Dendritic cell treated with granulocyte-macrophage colony-stimulating factor and Interleukin-4, amounts not matched to agents 40 ng/mL and 50 ng/mL, for 4 days (primary cell): ENCODE data around the gene CACNB2.
A peak's percentile ranks its signal among the peaks of the same experiment; 100 is the strongest.

ENCODE experiments used
- H3K27ac Mint-ChIP-seq: one replicate; pipeline ENCODE4 v1.8.0; 2022; ENCODE audit warnings: mild to moderate bottlenecking, mixed read lengths
- H3K27me3 Mint-ChIP-seq: one replicate; pipeline ENCODE4 v1.8.0; 2022; ENCODE audit warnings: mild to moderate bottlenecking, mixed read lengths
- H3K36me3 Mint-ChIP-seq: one replicate; pipeline ENCODE4 v1.8.0; 2022; ENCODE audit warnings: low read depth, mixed read lengths
- H3K4me1 Mint-ChIP-seq: one replicate; pipeline ENCODE4 v1.8.0; 2022; ENCODE audit warnings: low read depth, mixed read lengths
- H3K4me3 Mint-ChIP-seq: one replicate; pipeline ENCODE4 v1.8.0; 2022; ENCODE audit warnings: mild to moderate bottlenecking, moderate library complexity, mixed read lengths
- H3K9me3 Mint-ChIP-seq: one replicate; pipeline ENCODE4 v1.8.0; 2022; ENCODE audit warnings: mixed read lengths
- intact Hi-C: fragments of 100-400 bp; cut with micrococcal nuclease; formaldehyde crosslinking; loops from one replicate; pipeline ENCODE4 v1.15.0; 2022

CACNB2 gene

GRCh38 chr10:18140149-18140956 lies at the start of gene CACNB2:
Gene CACNB2, plus strand, starts transcription at chr10:18140424.
- Mint-ChIP-seq H3K9me3 (no peaks in the 10 kb centered on the region), H3K27me3 (peaks cover 49% of the 10 kb centered on the region), H3K36me3 (no peaks in the 10 kb centered on the region), H3K27ac (no peak within 1 kb of the TSS), H3K4me1 (peaks cover 10% of the 10 kb centered on the region), H3K4me3 (peak within 1 kb of the TSS; percentile 55)
- intact Hi-C loops, result no loop called here

- Mint-ChIP-seq H3K4me3 (no peak overlapping the region), H3K36me3 (no peaks in the 10 kb centered on the region), H3K27me3 (no peaks in the 10 kb centered on the region), H3K27ac (no peak overlapping the region), H3K9me3 (no peaks in the 10 kb centered on the region), H3K4me1 (peaks cover 5% of the 10 kb centered on the region)
- intact Hi-C loops, result no loop called here
These were observed 45.9 kb upstream of the CACNB2 start for GRCh38 chr10:18094332-18094731.

GRCh38 chr10:18094793-18095192 lies 45.4 kb upstream of the CACNB2 start:
- H3K4me3 Mint-ChIP-seq, result no peak overlapping the region
- intact Hi-C loops, result no loop called here
- H3K4me1 Mint-ChIP-seq, result peaks cover 5% of the 10 kb centered on the region
- no peak overlapping the region for H3K27ac Mint-ChIP-seq
- H3K27me3 Mint-ChIP-seq, result no peaks in the 10 kb centered on the region
- H3K36me3 Mint-ChIP-seq, result no peaks in the 10 kb centered on the region
- H3K9me3 Mint-ChIP-seq, result no peaks in the 10 kb centered on the region

GRCh38 chr10:18097524-18097923 lies 42.7 kb upstream of the CACNB2 start:
- Mint-ChIP-seq H3K4me3 (no peak overlapping the region), H3K27me3 (no peaks in the 10 kb centered on the region), H3K4me1 (peaks cover 9% of the 10 kb centered on the region), H3K27ac (no peak overlapping the region), H3K36me3 (no peaks in the 10 kb centered on the region), H3K9me3 (no peaks in the 10 kb centered on the region)
- intact Hi-C loops, result no loop called here

GRCh38 chr10:18098201-18098600 lies 42.0 kb upstream of the CACNB2 start:
- intact Hi-C loops, result no loop called here
- Mint-ChIP-seq H3K4me1 (peaks cover 9% of the 10 kb centered on the region), H3K4me3 (no peak overlapping the region), H3K27ac (no peak overlapping the region), H3K27me3 (no peaks in the 10 kb centered on the region), H3K36me3 (no peaks in the 10 kb centered on the region), H3K9me3 (no peaks in the 10 kb centered on the region)

- Mint-ChIP-seq H3K36me3 (no peaks in the 10 kb centered on the region), H3K27ac (no peak overlapping the region), H3K9me3 (no peaks in the 10 kb centered on the region), H3K4me1 (peaks cover 9% of the 10 kb centered on the region), H3K4me3 (no peak overlapping the region), H3K27me3 (no peaks in the 10 kb centered on the region)
- intact Hi-C loops, result no loop called here
These were observed 40.8 kb upstream of the CACNB2 start for GRCh38 chr10:18099415-18099814.

GRCh38 chr10:18100669-18101068 lies 39.6 kb upstream of the CACNB2 start:
- H3K4me1 Mint-ChIP-seq, result peaks cover 9% of the 10 kb centered on the region
- no peaks in the 10 kb centered on the region for H3K27me3 Mint-ChIP-seq
- no peaks in the 10 kb centered on the region for H3K9me3 Mint-ChIP-seq
- H3K27ac Mint-ChIP-seq, result no peak overlapping the region
- no peak overlapping the region for H3K4me3 Mint-ChIP-seq
- H3K36me3 Mint-ChIP-seq, result no peaks in the 10 kb centered on the region
- intact Hi-C loops, result loop anchor here (10.0 kb wide), 1 partner anchor 134 kb away; no protein-coding TSS in a partner anchor

- no peaks in the 10 kb centered on the region for H3K36me3 Mint-ChIP-seq
- intact Hi-C loops, result loop anchor here (10.0 kb wide), 1 partner anchor 132 kb away; no protein-coding TSS in a partner anchor
- no peak overlapping the region for H3K27ac Mint-ChIP-seq
- H3K27me3 Mint-ChIP-seq, result no peaks in the 10 kb centered on the region
- peaks cover 4% of the 10 kb centered on the region for H3K4me1 Mint-ChIP-seq
- H3K9me3 Mint-ChIP-seq, result no peaks in the 10 kb centered on the region
- no peak overlapping the region for H3K4me3 Mint-ChIP-seq
These were observed 37.8 kb upstream of the CACNB2 start for GRCh38 chr10:18102404-18102803.

- intact Hi-C loops, result loop anchor here (1.0 to 10.0 kb wide), 2 partner anchors 130 to 497 kb away; no protein-coding TSS in a partner anchor
- H3K4me1 Mint-ChIP-seq, result peaks cover 4% of the 10 kb centered on the region
- H3K9me3 Mint-ChIP-seq, result no peaks in the 10 kb centered on the region
- no peak overlapping the region for H3K4me3 Mint-ChIP-seq
- H3K27me3 Mint-ChIP-seq, result no peaks in the 10 kb centered on the region
- H3K27ac Mint-ChIP-seq, result no peak overlapping the region
- no peaks in the 10 kb centered on the region for H3K36me3 Mint-ChIP-seq
These were observed 35.9 kb upstream of the CACNB2 start for GRCh38 chr10:18104223-18104872.

- H3K27ac Mint-ChIP-seq, result no peak overlapping the region
- no peak overlapping the region for H3K4me3 Mint-ChIP-seq
- H3K36me3 Mint-ChIP-seq, result no peaks in the 10 kb centered on the region
- no peaks in the 10 kb centered on the region for H3K4me1 Mint-ChIP-seq
- no peaks in the 10 kb centered on the region for H3K9me3 Mint-ChIP-seq
- H3K27me3 Mint-ChIP-seq, result no peaks in the 10 kb centered on the region
- intact Hi-C loops, result loop anchor here (10.0 kb wide), 1 partner anchor 125 kb away; no protein-coding TSS in a partner anchor
These were observed 30.8 kb upstream of the CACNB2 start for GRCh38 chr10:18109341-18109870.

- no peaks in the 10 kb centered on the region for H3K36me3 Mint-ChIP-seq
- intact Hi-C loops, result no loop called here
- H3K9me3 Mint-ChIP-seq, result no peaks in the 10 kb centered on the region
- no peak overlapping the region for H3K4me3 Mint-ChIP-seq
- H3K27ac Mint-ChIP-seq, result no peak overlapping the region
- H3K27me3 Mint-ChIP-seq, result no peaks in the 10 kb centered on the region
- H3K4me1 Mint-ChIP-seq, result no peaks in the 10 kb centered on the region
These were observed 26.3 kb upstream of the CACNB2 start for GRCh38 chr10:18113881-18114280.

- Mint-ChIP-seq H3K4me3 (no peak overlapping the region), H3K9me3 (no peaks in the 10 kb centered on the region), H3K36me3 (no peaks in the 10 kb centered on the region), H3K4me1 (no peaks in the 10 kb centered on the region), H3K27me3 (no peaks in the 10 kb centered on the region), H3K27ac (no peak overlapping the region)
- intact Hi-C loops, result no loop called here
These were observed 22.9 kb upstream of the CACNB2 start for GRCh38 chr10:18117276-18117675.

- Mint-ChIP-seq H3K27me3 (no peaks in the 10 kb centered on the region), H3K4me3 (no peak overlapping the region), H3K27ac (no peak overlapping the region), H3K36me3 (no peaks in the 10 kb centered on the region), H3K4me1 (no peaks in the 10 kb centered on the region), H3K9me3 (no peaks in the 10 kb centered on the region)
- intact Hi-C loops, result no loop called here
These were observed 17.5 kb upstream of the CACNB2 start for GRCh38 chr10:18122753-18123152.

- no peak overlapping the region for H3K4me3 Mint-ChIP-seq
- no peaks in the 10 kb centered on the region for H3K36me3 Mint-ChIP-seq
- H3K27me3 Mint-ChIP-seq, result peaks cover 10% of the 10 kb centered on the region
- H3K27ac Mint-ChIP-seq, result no peak overlapping the region
- no peaks in the 10 kb centered on the region for H3K9me3 Mint-ChIP-seq
- no peaks in the 10 kb centered on the region for H3K4me1 Mint-ChIP-seq
- intact Hi-C loops, result no loop called here
These were observed 7.2 kb upstream of the CACNB2 start for GRCh38 chr10:18133046-18133445.
